ENCODE data around the gene CDH16. TPM values are rescaled to one million over a fixed set of nuclear protein-coding genes. Genes with fewer than 3 reads are reported as not detected.

The CDH16 gene
- total RNA-seq, 1 donor from 2014 or later = not detected

DNA sequence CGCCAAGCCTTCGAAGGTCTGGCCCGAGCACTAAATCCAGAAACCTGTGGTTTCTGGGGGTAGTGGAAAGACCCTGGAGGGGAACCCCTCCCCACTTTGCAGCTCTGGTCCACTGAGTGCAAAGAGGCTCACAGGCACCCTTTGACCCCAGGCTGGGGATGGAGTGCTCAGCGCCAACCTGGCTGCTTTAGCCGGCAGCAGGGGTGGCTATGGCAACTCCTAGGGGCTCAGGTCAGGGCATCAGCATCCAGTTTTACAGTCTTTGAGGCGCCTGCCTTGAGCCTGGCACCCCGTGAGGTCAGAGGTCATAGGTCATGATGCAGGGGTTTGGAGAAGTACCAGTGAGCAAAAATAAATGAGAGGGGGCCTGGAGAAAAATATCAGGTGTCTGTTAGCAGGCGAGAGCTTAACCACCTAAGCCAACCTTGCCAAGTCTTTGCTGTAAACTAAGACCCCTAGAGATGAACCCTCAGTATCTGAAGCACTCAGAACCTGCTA is 56.6 kb downstream of the CDH16 start:
- Histone ChIP-seq H3K27ac (no peak overlapping the region), H3K27me3 (no peaks in the 10 kb centered on the region), H3K4me1 (no peaks in the 10 kb centered on the region), H2AFZ (replicated peaks) (no peak overlapping the region), H4K20me1 (ENCODE audit: low read depth) (no peaks in the 10 kb centered on the region), H3K36me3 (no peaks in the 10 kb centered on the region), H3K4me3 (no peak overlapping the region), H3K4me2 (no peak overlapping the region), H3F3A (ENCODE audit: low read depth) (no peaks in the 10 kb centered on the region), H3K9me3 (ENCODE audit: low read depth) (no peaks in the 10 kb centered on the region), H3K9ac (no peak overlapping the region), H3K79me2 (ENCODE audit: low read depth) (no peaks in the 10 kb centered on the region)
- Mint-ChIP-seq H3K9me3 (no peaks in the 10 kb centered on the region), H3K36me3 (no peaks in the 10 kb centered on the region), H3K4me3 (no peak overlapping the region), H3K27me3 (ENCODE audit: insufficient read depth, low read depth) (peaks cover 9% of the 10 kb centered on the region), H3K4me1 (peaks cover 2% of the 10 kb centered on the region), H3K27ac (no peak overlapping the region)
- no peak for TF ChIP-seq EZH2phosphoT487 (IDR thresholded peaks at IDR 0.05)
- TF ChIP-seq, protein P1, sequence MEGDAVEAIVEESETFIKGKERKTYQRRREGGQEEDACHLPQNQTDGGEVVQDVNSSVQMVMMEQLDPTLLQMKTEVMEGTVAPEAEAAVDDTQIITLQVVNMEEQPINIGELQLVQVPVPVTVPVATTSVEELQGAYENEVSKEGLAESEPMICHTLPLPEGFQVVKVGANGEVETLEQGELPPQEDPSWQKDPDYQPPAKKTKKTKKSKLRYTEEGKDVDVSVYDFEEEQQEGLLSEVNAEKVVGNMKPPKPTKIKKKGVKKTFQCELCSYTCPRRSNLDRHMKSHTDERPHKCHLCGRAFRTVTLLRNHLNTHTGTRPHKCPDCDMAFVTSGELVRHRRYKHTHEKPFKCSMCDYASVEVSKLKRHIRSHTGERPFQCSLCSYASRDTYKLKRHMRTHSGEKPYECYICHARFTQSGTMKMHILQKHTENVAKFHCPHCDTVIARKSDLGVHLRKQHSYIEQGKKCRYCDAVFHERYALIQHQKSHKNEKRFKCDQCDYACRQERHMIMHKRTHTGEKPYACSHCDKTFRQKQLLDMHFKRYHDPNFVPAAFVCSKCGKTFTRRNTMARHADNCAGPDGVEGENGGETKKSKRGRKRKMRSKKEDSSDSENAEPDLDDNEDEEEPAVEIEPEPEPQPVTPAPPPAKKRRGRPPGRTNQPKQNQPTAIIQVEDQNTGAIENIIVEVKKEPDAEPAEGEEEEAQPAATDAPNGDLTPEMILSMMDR (IDR thresholded peaks at IDR 0.05) = no peak
- no peak for TF ChIP-seq EZH2 (IDR thresholded peaks at IDR 0.05)
- no peak for DNase-seq (ENCODE audit: low spot score)

DNA sequence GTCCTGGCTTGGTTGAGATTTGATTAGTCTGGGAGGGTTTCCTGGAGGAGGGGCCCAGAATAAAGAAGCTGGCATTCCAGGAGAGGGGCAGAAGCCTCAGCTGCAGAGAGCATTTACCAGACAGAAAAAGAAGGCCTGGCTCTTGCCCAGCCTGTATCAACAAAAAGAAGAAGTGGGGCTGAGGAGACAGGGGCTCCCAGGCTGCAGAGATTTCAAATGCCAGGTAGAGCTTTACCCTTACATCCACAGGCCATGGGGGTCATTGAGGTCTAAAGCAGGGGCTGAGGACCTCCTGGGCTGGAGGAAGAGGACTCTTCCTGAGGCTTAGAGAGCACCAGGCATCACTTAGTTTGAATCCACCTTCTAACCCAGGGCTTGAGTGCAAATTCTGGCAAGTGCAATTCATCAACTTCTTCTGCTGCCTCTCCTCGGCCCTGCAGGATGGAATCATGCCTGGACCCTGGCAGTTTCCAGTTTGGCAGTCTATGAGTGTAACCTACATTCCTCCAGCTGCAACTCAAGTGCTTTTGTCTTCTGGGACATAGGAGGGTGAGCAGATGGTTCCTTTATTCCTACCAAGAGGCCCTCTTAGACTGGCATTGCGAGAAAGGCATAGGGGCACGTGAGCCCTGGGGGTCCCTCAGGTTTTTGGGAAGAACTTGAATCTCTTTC is 59.2 kb downstream of the CDH16 start:
- Histone ChIP-seq H2AFZ (replicated peaks) (no peak overlapping the region), H3K9me3 (ENCODE audit: low read depth) (no peaks in the 10 kb centered on the region), H3K4me3 (no peak overlapping the region), H3K36me3 (no peaks in the 10 kb centered on the region), H3K9ac (no peak overlapping the region), H3F3A (ENCODE audit: low read depth) (no peaks in the 10 kb centered on the region), H3K4me1 (no peaks in the 10 kb centered on the region), H3K27me3 (no peaks in the 10 kb centered on the region), H3K79me2 (ENCODE audit: low read depth) (no peaks in the 10 kb centered on the region), H4K20me1 (ENCODE audit: low read depth) (no peaks in the 10 kb centered on the region), H3K4me2 (no peak overlapping the region), H3K27ac (no peak overlapping the region)
- Mint-ChIP-seq H3K4me1 (peaks cover 2% of the 10 kb centered on the region), H3K36me3 (no peaks in the 10 kb centered on the region), H3K27me3 (ENCODE audit: insufficient read depth, low read depth) (peaks cover 12% of the 10 kb centered on the region), H3K4me3 (no peak overlapping the region), H3K27ac (peak overlapping the region; percentile 42), H3K9me3 (no peaks in the 10 kb centered on the region)
- TF ChIP-seq, protein P1 (IDR thresholded peaks at IDR 0.05) = no peak
- TF ChIP-seq EZH2phosphoT487 (IDR thresholded peaks at IDR 0.05) = no peak
- TF ChIP-seq EZH2 (IDR thresholded peaks at IDR 0.05) = no peak
- DNase-seq (ENCODE audit: low spot score) = no peak

DNA sequence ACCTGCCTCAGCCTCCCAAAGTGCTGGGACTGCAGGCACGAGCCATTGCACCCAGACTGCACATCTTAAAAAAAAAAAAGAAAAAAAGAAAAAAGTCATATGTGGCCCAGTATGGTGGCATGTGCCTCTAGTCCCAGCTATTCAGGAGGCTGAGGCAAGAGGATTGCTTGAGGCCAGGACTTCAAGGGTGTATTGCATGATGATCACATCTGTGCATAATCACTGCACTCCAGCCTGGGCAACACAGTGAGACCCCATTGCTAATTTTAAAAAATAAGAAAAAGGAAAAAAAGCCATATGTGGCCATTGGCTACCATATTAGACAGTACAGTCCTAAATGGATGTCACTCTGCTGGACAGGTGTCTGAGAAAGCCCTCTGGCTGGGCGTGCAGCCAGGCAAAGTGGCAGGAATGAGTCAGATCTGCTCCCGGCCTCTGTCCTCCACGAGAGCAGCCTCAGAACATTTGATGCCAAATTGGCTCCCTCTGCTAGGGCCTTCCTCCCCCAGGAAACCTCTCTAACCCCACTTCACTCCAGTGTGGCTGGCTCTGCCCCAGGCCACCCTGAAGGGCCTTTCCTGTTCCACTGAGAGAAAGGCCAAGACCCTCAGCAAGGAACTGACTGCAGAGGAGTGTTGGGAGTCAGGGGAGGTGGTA is 59.8 kb downstream of the CDH16 start:
- H4K20me1 ChIP-seq (ENCODE audit: low read depth) = no peaks in the 10 kb centered on the region
- Mint-ChIP-seq H3K27me3 (ENCODE audit: insufficient read depth, low read depth) (peaks cover 12% of the 10 kb centered on the region), H3K4me1 (peaks cover 2% of the 10 kb centered on the region), H3K27ac (peak overlapping the region; percentile 42), H3K9me3 (no peaks in the 10 kb centered on the region), H3K4me3 (no peak overlapping the region), H3K36me3 (no peaks in the 10 kb centered on the region)
- DNase-seq (ENCODE audit: low spot score) = no peak
- no peaks in the 10 kb centered on the region for H3K27me3 ChIP-seq
- H3K4me3 ChIP-seq = no peak overlapping the region
- H2AFZ ChIP-seq (replicated peaks) = no peak overlapping the region
- H3K4me1 ChIP-seq = no peaks in the 10 kb centered on the region
- H3K27ac ChIP-seq = no peak overlapping the region
- H3F3A ChIP-seq (ENCODE audit: low read depth) = no peaks in the 10 kb centered on the region
- no peak overlapping the region for H3K9ac ChIP-seq
- TF ChIP-seq EZH2 (IDR thresholded peaks at IDR 0.05) = no peak
- TF ChIP-seq EZH2phosphoT487 (IDR thresholded peaks at IDR 0.05) = no peak
- TF ChIP-seq, protein P1 (IDR thresholded peaks at IDR 0.05) = no peak
- no peak overlapping the region for H3K4me2 ChIP-seq
- no peaks in the 10 kb centered on the region for H3K79me2 ChIP-seq (ENCODE audit: low read depth)
- no peaks in the 10 kb centered on the region for H3K9me3 ChIP-seq (ENCODE audit: low read depth)
- H3K36me3 ChIP-seq = no peaks in the 10 kb centered on the region

Other genes with a start within 250 kb of the CDH16 start
- 25.9 and 39.5 TPM in 2 replicates for gene CMTM4, start 222.1 kb downstream of the CDH16 start, total RNA-seq (ENCODE audit: low replicate concordance)
- gene DYNC1LI2, start 167.3 kb downstream of the CDH16 start, total RNA-seq (ENCODE audit: low replicate concordance) = 94.3 and 104 TPM in 2 replicates
- not detected in 2 replicates for gene TERB1, start 117.3 kb downstream of the CDH16 start, total RNA-seq (ENCODE audit: low replicate concordance)
- gene NAE1, start 87.9 kb downstream of the CDH16 start, total RNA-seq (ENCODE audit: low replicate concordance) = 226 and 397 TPM in 2 replicates
- not detected in 2 replicates for gene CA7, start 74.5 kb downstream of the CDH16 start, total RNA-seq (ENCODE audit: low replicate concordance)
- gene PDP2, start 38.4 kb downstream of the CDH16 start, total RNA-seq (ENCODE audit: low replicate concordance) = 6.6 and 12.6 TPM in 2 replicates
- 0.12 and 0.24 TPM in 2 replicates for gene RRAD, start 6.7 kb upstream of the CDH16 start, total RNA-seq (ENCODE audit: low replicate concordance)
- gene CIAO2B, start 15.5 kb upstream of the CDH16 start, total RNA-seq (ENCODE audit: low replicate concordance) = 55.5 and 76.0 TPM in 2 replicates
- 11.1 and 20.9 TPM in 2 replicates for gene CES2, start 16.6 kb upstream of the CDH16 start, total RNA-seq (ENCODE audit: low replicate concordance)
- 5.7 and 13.4 TPM in 2 replicates for gene CES3, start 42.4 kb upstream of the CDH16 start, total RNA-seq (ENCODE audit: low replicate concordance)
- gene CES4A, start 69.7 kb upstream of the CDH16 start, total RNA-seq (ENCODE audit: low replicate concordance) = 0.22 and 1.8 TPM in 2 replicates
- 64.7 and 95.5 TPM in 2 replicates for gene CBFB, start 110.3 kb upstream of the CDH16 start, total RNA-seq (ENCODE audit: low replicate concordance)
- gene PHAF1, start 191.1 kb upstream of the CDH16 start, total RNA-seq (ENCODE audit: low replicate concordance) = 29.1 and 31.5 TPM in 2 replicates
- gene B3GNT9, start 232.1 kb upstream of the CDH16 start, total RNA-seq (ENCODE audit: low replicate concordance) = 2.6 and 5.9 TPM in 2 replicates
- gene TRADD, start 241.0 kb upstream of the CDH16 start, total RNA-seq (ENCODE audit: low replicate concordance) = 0.25 and 0.30 TPM in 2 replicates
- gene FBXL8, start 241.1 kb upstream of the CDH16 start, total RNA-seq (ENCODE audit: low replicate concordance) = not detected in 2 replicates
- 1.0 TPM in 1 of 2 replicates, not detected in the other for gene HSF4, start 245.9 kb upstream of the CDH16 start, total RNA-seq (ENCODE audit: low replicate concordance)